ENCODE data around the gene GATAD2A.
A peak's percentile ranks its signal among the peaks of the same experiment; 100 is the strongest.
"Not testable (repeated sequence)": the region's sequence is repeated elsewhere in the genome, so short reads cannot be mapped to it uniquely, and the experiment has no call there.

GATAD2A gene

GRCh38 chr19:19468424-19469050 is 63.1 kb downstream of the GATAD2A start:
- DNase-seq: no peak

GRCh38 chr19:19470579-19470978 is 65.1 kb downstream of the GATAD2A start:
- DNase-seq: no peak

- DNase-seq: no peak
These were observed 66.2 kb downstream of the GATAD2A start for GRCh38 chr19:19471682-19472081.

GRCh38 chr19:19472106-19472505 is 66.6 kb downstream of the GATAD2A start:
- not testable (repeated sequence) for DNase-seq

GRCh38 chr19:19475015-19475765 is 69.7 kb downstream of the GATAD2A start:
- DNase-seq: no peak

GRCh38 chr19:19475849-19476828 is 70.7 kb downstream of the GATAD2A start:
- no peak for DNase-seq

- no peak for DNase-seq
These were observed 72.4 kb downstream of the GATAD2A start for GRCh38 chr19:19477705-19478383.

- no peak for DNase-seq
These were observed 75.2 kb downstream of the GATAD2A start for GRCh38 chr19:19480688-19481087.

- no peak for DNase-seq
These were observed 77.5 kb downstream of the GATAD2A start for GRCh38 chr19:19482809-19483596.

GRCh38 chr19:19485161-19485997 is 79.9 kb downstream of the GATAD2A start:
- DNase-seq: no peak

- no peak for DNase-seq
These were observed 80.5 kb downstream of the GATAD2A start for GRCh38 chr19:19485998-19486290.

- no peak for DNase-seq
These were observed 81.0 kb downstream of the GATAD2A start for GRCh38 chr19:19486343-19487076.

- DNase-seq: no peak
These were observed 81.8 kb downstream of the GATAD2A start for GRCh38 chr19:19487077-19487949.

- DNase-seq: no peak
These were observed 82.7 kb downstream of the GATAD2A start for GRCh38 chr19:19487950-19488874.

GRCh38 chr19:19488875-19489690 is 83.6 kb downstream of the GATAD2A start:
- DNase-seq: peak; percentile 96

GRCh38 chr19:19489804-19490204 is 84.3 kb downstream of the GATAD2A start:
- DNase-seq: no peak

All from central memory CD4-positive, alpha-beta T cell (primary cell).